Keratinocyte (primary cell): ENCODE measurements around the gene ANXA5.

Source experiments
- CTCF ChIP-seq, 3 experiments: IDR thresholded peaks in 1 of 3; conservative IDR thresholded peaks in 1 of 3; optimal IDR thresholded peaks in 1 of 3; 2 replicates in 2 of 3; 3 replicates in 1 of 3; pipeline versions ENCODE3 to v1.5.1; 2011; ENCODE audit warnings: low read length in 3 of 3, mild to moderate bottlenecking in 3 of 3, moderate library complexity in 2 of 3, control low read depth in 1 of 3, inconsistent platforms in 1 of 3; ENCODE audit not compliant: insufficient read depth in 2 of 3; ENCODE audit errors: extremely low read depth in 1 of 3
- EZH2 ChIP-seq: IDR thresholded peaks from one replicate; pipeline ENCODE4 v1.6.1; 2012; ENCODE audit warnings: inconsistent platforms, mild to moderate bottlenecking, low read length, moderate library complexity

DNA sequence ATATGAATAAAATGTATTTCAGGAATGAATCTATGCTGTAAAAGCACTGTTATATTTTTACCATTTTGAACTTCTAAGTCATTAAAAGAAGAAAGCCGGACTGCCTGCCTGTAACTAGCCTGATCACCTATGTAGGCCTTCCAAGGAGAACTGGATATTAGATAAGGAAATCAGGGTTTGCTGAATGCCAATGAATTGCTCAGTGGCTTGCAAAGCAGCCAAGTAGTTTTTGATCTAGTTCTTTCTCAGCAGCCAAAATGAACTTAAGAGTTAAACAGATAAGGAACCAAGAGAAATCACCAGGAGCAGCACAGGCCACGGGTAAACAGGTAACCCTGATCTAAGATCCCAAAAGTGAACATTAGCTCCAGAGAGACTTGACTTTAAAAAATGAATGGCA is 3.3 kb downstream of the ANXA5 start:
- TF ChIP-seq EZH2 = no peak
- TF ChIP-seq CTCF (optimal IDR thresholded peaks at IDR 0.05 in 1 of 3, IDR thresholded peaks at IDR 0.05 in 1 of 3, conservative IDR thresholded peaks at IDR 0.05 in 1 of 3; ENCODE audit: extremely low read depth in 1 of 3, insufficient read depth in 2 of 3, low read length in 3 of 3) = no peak
